Natural killer cell treated with Interleukin-12 subunit alpha and Interleukin-12 subunit beta and Interleukin-15 and Interleukin-18, amount 100 ng/mL, for 72 hours (primary cell): ENCODE measurements around the gene KMT2D. TPM values are rescaled to one million over a fixed set of nuclear protein-coding genes. Genes with fewer than 3 reads are reported as not detected.
A peak's percentile ranks its signal among the peaks of the same experiment; 100 is the strongest.

ENCODE experiments used
- ATAC-seq, 2 donors: fragments of 150-1000 bp; cut with Tn5 transposase in 1 of 2; sonication (Bioruptor Pico), chemical (Tn5 transposase) in 1 of 2; 2 replicates each; pipeline ENCODE4 v1.10.0; 2021
- DNase-seq: peaks from one replicate; pipeline ENCODE4 v3.0.0; 2022; ENCODE audit warnings: low spot score
- H3K27ac Mint-ChIP-seq, 2 donors: 1 replicate in 1 of 2; 2 replicates in 1 of 2; pipeline ENCODE4 v1.8.0; 2022; ENCODE audit warnings: mixed read lengths in 2 of 2, mild to moderate bottlenecking in 1 of 2, moderate library complexity in 1 of 2
- H3K27me3 Mint-ChIP-seq, 2 donors: 1 replicate in 1 of 2; 2 replicates in 1 of 2; pipeline ENCODE4 v1.8.0; 2022; ENCODE audit warnings: mixed read lengths in 2 of 2
- H3K36me3 Mint-ChIP-seq: one replicate; pipeline ENCODE4 v1.8.0; 2022; ENCODE audit warnings: mixed read lengths
- H3K4me1 Mint-ChIP-seq, 2 donors: 1 replicate in 1 of 2; 2 replicates in 1 of 2; pipeline ENCODE4 v1.8.0; 2022; ENCODE audit warnings: low read depth in 2 of 2, mixed read lengths in 2 of 2, mild to moderate bottlenecking in 1 of 2
- H3K4me3 Mint-ChIP-seq: one replicate; pipeline ENCODE4 v1.8.0; 2022; ENCODE audit warnings: mixed read lengths
- H3K9me3 Mint-ChIP-seq: 2 replicates; pipeline ENCODE4 v1.8.0; 2022; ENCODE audit warnings: mixed read lengths
- total RNA-seq, 2 donors: library from RNA; stranded (reverse); gene quantifications; one replicate each; pipeline ENCODE4 v1.2.3, GENCODE V29; 2022

KMT2D gene
- total RNA-seq, 2 donors from 2014 or later, result 120 to 199 TPM

DNA sequence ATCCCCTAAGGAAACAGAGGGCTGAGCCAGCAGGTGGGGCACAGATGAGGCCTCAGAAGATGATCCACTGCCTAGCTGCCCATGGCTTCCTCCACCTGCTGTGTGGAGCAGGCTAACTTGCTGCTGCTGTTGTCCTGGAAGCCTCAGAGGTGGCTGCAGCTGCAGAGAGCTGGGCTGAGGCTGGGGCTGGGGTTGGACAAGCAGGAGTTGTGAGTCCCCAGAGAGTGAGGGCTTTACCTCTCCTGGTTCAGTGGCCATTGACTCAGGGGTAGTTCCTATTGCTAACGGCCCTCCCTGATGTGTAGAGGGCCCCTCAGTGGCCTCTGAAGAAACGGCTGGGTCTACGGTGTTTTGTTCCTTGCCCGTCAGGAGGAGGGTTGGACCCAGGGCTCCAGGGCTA lies 28.3 kb downstream of the KMT2D start:
- no peak overlapping the region for H3K4me3 Mint-ChIP-seq
- no peak overlapping the region for H3K27ac Mint-ChIP-seq
- no peaks in the 10 kb centered on the region for H3K9me3 Mint-ChIP-seq
- H3K27me3 Mint-ChIP-seq, result no peaks in the 10 kb centered on the region
- H3K36me3 Mint-ChIP-seq, result peaks cover 16% of the 10 kb centered on the region
- H3K4me1 Mint-ChIP-seq, result peaks cover 0 to 6% of the 10 kb centered on the region in 2 donors
- DNase-seq, result no peak
- ATAC-seq, result peak in 1 of 2 donors; percentile 15

GRCh38 chr12:49031573-49032161 lies 28.9 kb downstream of the KMT2D start:
- DNase-seq, result no peak
- no peaks in the 10 kb centered on the region for H3K9me3 Mint-ChIP-seq
- H3K36me3 Mint-ChIP-seq, result peaks cover 12% of the 10 kb centered on the region
- ATAC-seq, result no peak
- H3K4me1 Mint-ChIP-seq, result peaks cover 0 to 4% of the 10 kb centered on the region in 2 donors
- H3K27ac Mint-ChIP-seq, result no peak overlapping the region
- no peaks in the 10 kb centered on the region for H3K27me3 Mint-ChIP-seq
- H3K4me3 Mint-ChIP-seq, result no peak overlapping the region

DNA sequence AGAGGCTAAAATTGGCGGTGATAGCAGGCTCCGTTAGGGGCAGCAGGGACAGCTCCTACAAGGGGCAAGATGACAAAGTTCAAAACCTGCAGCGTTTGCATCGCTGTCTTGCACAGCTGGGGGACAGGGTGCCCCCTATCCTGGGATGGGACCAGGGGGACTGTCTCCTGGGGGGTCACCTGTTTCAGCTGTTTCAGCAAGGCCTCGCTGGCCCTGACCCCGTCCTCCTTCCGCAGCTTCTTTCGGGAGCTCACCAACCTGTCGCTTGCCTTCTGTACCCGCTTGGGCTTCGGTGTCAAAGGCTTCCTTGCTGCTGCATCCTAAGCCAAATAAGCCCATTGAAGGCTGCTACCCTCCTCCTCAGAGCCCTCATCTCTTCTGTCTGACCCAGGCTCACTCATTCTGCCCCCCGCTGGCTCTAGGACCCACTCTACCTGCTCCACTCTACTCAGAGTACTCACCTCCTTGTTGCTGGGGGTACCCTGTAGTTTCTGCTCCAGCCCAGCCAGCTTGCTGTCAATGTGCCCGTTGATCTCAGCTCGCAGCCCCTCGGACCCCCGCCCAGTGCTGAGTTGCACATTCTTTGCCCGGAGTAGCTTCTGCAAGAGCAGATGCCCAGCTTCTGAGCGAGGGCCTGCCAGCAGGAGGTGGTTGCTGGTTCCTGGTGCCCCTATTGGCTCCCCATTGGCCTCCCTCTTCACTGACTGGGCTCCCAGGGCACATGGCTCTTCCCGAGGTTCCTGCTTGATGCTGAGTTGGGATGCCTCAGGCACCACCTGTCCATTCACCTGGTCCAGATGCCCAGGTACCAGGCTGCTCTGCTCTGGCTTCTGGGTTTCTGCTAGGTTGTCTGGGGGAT lies 29.7 kb downstream of the KMT2D start:
- ATAC-seq (no peak), DNase-seq (no peak)
- Mint-ChIP-seq H3K9me3 (no peaks in the 10 kb centered on the region), H3K27ac (no peak overlapping the region), H3K4me1 (peaks cover 0 to 3% of the 10 kb centered on the region in 2 donors), H3K27me3 (no peaks in the 10 kb centered on the region), H3K36me3 (peaks cover 12% of the 10 kb centered on the region), H3K4me3 (no peak overlapping the region)

- Mint-ChIP-seq H3K9me3 (no peaks in the 10 kb centered on the region), H3K4me1 (peaks cover 0 to 3% of the 10 kb centered on the region in 2 donors), H3K4me3 (no peak overlapping the region), H3K27me3 (no peaks in the 10 kb centered on the region), H3K27ac (no peak overlapping the region), H3K36me3 (peaks cover 17% of the 10 kb centered on the region)
- ATAC-seq (no peak), DNase-seq (no peak)
These were observed 30.5 kb downstream of the KMT2D start for GRCh38 chr12:49030119-49030518.

DNA sequence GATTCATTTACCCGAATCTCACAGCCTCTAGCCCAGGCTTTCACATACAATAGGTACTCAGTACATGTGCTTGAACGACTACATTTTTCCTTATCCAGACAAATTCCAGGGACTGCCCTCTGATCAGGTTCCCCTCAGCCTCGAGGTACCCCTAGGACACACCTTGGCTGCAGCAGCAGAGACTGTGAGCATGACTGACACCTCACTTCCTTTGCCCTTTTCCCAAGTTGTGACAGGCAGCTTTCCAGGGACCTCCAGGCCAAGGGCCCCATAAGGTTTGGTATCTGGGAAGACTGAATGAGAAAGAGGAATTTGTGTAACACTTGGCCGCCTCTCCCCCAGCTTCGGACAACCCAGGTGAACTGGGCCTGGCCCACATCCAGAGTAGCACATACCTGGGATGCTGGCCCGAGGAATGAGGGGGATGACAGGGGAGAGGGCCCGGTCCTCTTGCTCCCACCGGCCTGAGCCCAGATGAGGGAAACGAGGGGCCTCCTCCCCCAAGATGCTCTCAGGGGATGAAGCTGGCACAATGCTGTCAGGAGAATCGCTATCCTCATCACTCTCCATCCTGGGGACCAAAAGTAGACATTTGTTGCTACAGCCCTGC lies 31.8 kb downstream of the KMT2D start:
- H3K9me3 Mint-ChIP-seq, result no peaks in the 10 kb centered on the region
- no peak overlapping the region for H3K4me3 Mint-ChIP-seq
- peaks cover 0 to under 1% of the 10 kb centered on the region in 2 donors for H3K4me1 Mint-ChIP-seq
- H3K27ac Mint-ChIP-seq, result no peak overlapping the region
- H3K36me3 Mint-ChIP-seq, result peaks cover 14% of the 10 kb centered on the region
- ATAC-seq (no peak), DNase-seq (no peak)
- no peaks in the 10 kb centered on the region for H3K27me3 Mint-ChIP-seq

DNA sequence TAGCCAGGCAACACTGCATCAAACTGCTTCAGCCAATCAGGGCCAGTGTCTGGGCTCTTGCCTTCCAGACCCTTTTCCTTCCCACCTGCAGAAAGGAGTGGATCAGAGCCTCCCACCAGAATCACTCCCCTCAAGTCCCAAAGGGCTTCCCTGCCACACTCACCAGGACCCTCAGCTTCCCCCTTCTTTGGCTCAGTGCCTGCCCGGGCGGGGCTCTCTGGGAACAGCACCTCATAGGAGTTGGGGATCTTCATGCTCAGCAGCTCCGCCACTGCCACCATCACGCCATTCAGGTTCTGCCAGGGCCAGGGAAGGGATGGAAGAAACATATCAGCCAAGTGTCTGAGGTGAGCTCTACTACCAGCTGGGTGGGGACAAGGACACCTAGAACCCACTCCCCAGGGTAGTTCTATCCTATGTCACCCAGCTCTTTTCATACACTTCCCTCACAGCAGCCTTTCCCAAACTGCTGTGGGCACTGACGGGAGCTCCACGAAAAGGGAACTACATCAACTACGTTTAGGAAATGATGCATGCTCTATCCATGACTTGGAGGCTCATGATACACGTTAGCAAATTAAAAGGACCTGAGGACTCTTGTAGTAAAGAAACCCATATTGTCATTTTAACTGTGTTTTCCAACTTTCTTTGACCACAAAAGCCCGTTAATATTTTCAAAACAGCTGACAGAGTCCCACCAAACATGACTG lies 32.6 kb downstream of the KMT2D start:
- Mint-ChIP-seq H3K9me3 (no peaks in the 10 kb centered on the region), H3K36me3 (peaks cover 13% of the 10 kb centered on the region), H3K4me1 (no peaks in the 10 kb centered on the region), H3K4me3 (no peak overlapping the region), H3K27me3 (no peaks in the 10 kb centered on the region), H3K27ac (no peak overlapping the region)
- no peak for ATAC-seq
- DNase-seq, result no peak

DNA sequence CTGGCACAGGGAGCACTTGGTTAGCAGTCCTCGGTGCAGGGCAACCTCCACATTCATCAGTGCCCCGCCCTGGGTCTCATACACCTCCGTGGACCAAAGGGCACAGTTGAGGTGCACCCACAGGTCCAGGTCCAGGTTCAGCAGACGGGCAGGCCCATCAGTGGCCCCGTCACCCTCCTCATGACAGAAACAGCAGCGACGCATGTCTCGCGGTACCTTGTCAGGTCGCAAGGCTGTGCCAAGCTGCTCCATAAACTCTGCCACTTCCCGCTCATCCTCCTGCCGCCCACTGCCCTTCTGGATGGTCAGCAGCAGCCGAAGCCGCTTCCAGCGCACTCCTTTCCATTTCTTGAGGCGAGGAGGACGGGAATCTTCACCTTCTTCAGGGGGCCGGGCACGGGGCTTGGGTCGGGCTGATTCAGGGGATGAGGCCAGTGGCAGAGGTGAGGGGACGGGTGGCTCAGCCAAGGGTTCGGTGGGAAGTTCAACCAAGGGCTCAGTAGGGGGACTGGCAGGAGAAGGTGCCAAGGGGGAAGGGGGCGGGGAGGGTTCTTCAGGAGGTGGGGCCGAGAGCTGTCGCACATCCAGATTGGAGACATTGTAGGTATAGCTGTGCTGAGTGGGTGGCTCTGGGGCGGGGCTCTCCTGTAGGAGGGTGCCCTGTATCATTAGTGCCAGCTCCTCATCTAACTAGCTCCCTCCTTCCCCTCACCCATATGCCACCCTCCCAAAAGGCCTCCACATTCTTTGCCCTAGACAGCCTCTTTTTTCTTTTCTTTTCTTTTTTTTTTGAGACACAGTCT lies 33.7 kb downstream of the KMT2D start:
- no peak for ATAC-seq
- H3K36me3 Mint-ChIP-seq, result peaks cover 17% of the 10 kb centered on the region
- no peak overlapping the region for H3K4me3 Mint-ChIP-seq
- no peak overlapping the region for H3K27ac Mint-ChIP-seq
- no peaks in the 10 kb centered on the region for H3K4me1 Mint-ChIP-seq
- no peaks in the 10 kb centered on the region for H3K9me3 Mint-ChIP-seq
- H3K27me3 Mint-ChIP-seq, result no peaks in the 10 kb centered on the region
- DNase-seq, result no peak

DNA sequence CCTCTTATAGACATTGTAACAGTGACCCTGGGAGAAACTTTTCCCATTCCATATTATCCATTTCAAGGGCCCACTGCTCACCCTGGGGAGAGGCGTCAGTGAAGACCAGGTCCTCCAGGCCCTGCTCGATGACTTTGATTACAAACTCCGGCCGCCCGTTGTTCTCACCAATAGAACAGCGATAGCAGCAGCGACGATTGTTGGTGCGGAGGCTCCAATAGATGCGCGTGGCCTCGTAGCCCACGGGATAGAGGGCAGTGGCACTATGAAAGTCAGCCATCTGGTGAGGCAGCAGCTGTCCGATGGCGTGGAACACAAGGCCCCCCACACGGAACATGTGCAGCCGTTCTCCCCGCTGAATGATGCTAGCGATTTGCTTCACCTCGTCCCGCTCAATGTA lies 34.5 kb downstream of the KMT2D start:
- ATAC-seq (no peak), DNase-seq (no peak)
- no peaks in the 10 kb centered on the region for H3K9me3 Mint-ChIP-seq
- H3K4me3 Mint-ChIP-seq, result no peak overlapping the region
- no peak overlapping the region for H3K27ac Mint-ChIP-seq
- H3K4me1 Mint-ChIP-seq, result no peaks in the 10 kb centered on the region
- H3K27me3 Mint-ChIP-seq, result no peaks in the 10 kb centered on the region
- H3K36me3 Mint-ChIP-seq, result peaks cover 17% of the 10 kb centered on the region

DNA sequence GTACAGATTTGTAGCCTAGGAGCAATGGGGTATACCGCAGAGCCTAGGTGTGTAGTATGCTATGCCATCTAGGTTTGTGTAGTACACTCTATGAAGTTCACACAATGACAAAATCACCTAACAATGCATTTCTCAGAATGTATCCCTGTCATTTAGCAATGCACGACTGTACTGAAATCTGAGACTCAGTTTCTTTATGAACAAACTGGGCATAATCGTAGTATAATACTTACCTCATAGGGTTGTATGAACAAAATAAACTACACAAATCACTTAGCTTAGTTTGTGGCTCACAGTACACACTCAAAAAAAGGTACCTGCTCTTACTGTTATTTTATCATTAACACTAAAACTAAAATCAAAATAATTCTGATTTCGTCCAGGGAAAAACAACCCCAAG lies 35.1 kb downstream of the KMT2D start:
- H3K4me1 Mint-ChIP-seq, result no peaks in the 10 kb centered on the region
- no peak for ATAC-seq
- no peak overlapping the region for H3K27ac Mint-ChIP-seq
- DNase-seq, result no peak
- peaks cover 17% of the 10 kb centered on the region for H3K36me3 Mint-ChIP-seq
- H3K27me3 Mint-ChIP-seq, result no peaks in the 10 kb centered on the region
- no peaks in the 10 kb centered on the region for H3K9me3 Mint-ChIP-seq
- H3K4me3 Mint-ChIP-seq, result no peak overlapping the region

GRCh38 chr12:49024543-49024942 lies 36.1 kb downstream of the KMT2D start:
- DNase-seq (no peak), ATAC-seq (no peak)
- Mint-ChIP-seq H3K4me1 (peaks cover 4 to 5% of the 10 kb centered on the region in 2 donors), H3K9me3 (no peaks in the 10 kb centered on the region), H3K36me3 (peaks cover 17% of the 10 kb centered on the region), H3K27ac (no peak overlapping the region), H3K4me3 (no peak overlapping the region), H3K27me3 (no peaks in the 10 kb centered on the region)

- ATAC-seq (no peak), DNase-seq (no peak)
- peaks cover 8 to 11% of the 10 kb centered on the region in 2 donors for H3K4me1 Mint-ChIP-seq
- peaks cover 17% of the 10 kb centered on the region for H3K36me3 Mint-ChIP-seq
- H3K4me3 Mint-ChIP-seq, result no peak overlapping the region
- no peak overlapping the region for H3K27ac Mint-ChIP-seq
- H3K27me3 Mint-ChIP-seq, result no peaks in the 10 kb centered on the region
- H3K9me3 Mint-ChIP-seq, result no peaks in the 10 kb centered on the region
These were observed 36.8 kb downstream of the KMT2D start for GRCh38 chr12:49023812-49024211.

DNA sequence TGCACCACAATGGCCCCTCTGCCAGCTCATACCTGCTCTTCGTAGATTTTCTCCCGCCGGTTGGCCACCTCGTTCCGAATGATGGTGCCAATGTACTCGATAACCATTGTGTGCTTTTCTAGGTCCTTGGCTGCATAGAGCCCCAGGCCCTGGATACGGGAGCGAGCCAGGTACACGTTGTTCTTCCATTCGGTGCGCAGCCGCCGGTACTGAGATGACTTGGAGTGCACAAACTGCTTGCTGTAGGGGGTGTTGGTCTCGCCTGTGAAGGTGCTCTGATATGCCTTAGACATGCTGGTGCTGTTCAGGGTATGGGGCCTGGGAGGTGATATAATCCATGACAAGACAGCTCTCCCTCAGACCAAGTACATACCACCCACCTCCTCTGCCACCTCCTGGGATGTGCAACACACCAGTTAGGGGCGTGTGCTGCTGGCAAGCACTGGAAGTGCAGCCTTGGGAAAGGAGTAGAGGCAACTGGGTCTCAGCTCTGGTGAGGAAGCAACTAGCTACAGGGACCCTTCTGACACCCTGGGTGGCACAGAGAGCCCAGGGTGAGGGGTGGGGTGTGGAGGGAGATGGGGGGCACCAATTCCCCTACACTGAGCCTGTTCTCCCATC lies 37.9 kb downstream of the KMT2D start:
- H3K27me3 Mint-ChIP-seq, result no peaks in the 10 kb centered on the region
- peaks cover 12 to 18% of the 10 kb centered on the region in 2 donors for H3K4me1 Mint-ChIP-seq
- H3K36me3 Mint-ChIP-seq, result peaks cover 12% of the 10 kb centered on the region
- no peaks in the 10 kb centered on the region for H3K9me3 Mint-ChIP-seq
- DNase-seq (no peak), ATAC-seq (no peak)
- H3K27ac Mint-ChIP-seq, result peak overlapping the region in 1 of 2 donors; percentile 65
- no peak overlapping the region for H3K4me3 Mint-ChIP-seq
